Mammary epithelial cell (primary cell): ENCODE data around the gene TGFBR3L.

ENCODE experiments used
- EZH2 ChIP-seq: IDR thresholded peaks from 2 replicates; pipeline ENCODE4 v1.6.1; 2012; ENCODE audit warnings: low read length, inconsistent platforms, borderline replicate concordance
- TF ChIP-seq, protein P1 (sequence below), 2 donors: IDR thresholded peaks in 1 of 2; conservative IDR thresholded peaks in 1 of 2; 2 replicates each; pipeline ENCODE4 v1.5.1; 2011 to 2012; ENCODE audit warnings: inconsistent platforms in 2 of 2, low read length in 2 of 2, mild to moderate bottlenecking in 2 of 2, control low read depth in 1 of 2, low read depth in 1 of 2; ENCODE audit not compliant: insufficient read depth in 1 of 2; ENCODE audit errors: extremely low read depth in 1 of 2

DNA sequence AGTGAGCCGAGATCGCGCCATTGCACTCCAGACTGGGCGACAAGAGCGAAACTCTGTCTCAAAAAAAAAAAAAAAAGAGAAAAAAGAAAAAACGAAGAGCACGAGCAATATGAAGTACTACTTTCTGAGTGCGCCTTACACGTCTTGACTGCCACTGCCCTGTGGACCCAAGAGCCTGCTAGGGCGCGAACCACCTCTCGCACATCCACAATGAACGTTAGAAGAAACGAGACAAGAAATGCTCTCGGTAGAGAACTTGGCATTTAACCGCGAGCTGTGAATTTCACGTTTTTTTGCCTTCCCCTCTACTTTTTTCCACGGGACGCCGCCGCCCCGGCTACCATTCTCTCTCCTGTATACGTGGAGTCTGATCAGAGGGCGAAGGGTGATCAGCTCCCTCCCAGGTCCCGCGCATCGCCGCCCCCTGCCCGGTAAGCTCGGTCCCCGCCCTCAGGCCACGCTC is 28.4 kb downstream of the TGFBR3L start:
- TF ChIP-seq, protein P1, sequence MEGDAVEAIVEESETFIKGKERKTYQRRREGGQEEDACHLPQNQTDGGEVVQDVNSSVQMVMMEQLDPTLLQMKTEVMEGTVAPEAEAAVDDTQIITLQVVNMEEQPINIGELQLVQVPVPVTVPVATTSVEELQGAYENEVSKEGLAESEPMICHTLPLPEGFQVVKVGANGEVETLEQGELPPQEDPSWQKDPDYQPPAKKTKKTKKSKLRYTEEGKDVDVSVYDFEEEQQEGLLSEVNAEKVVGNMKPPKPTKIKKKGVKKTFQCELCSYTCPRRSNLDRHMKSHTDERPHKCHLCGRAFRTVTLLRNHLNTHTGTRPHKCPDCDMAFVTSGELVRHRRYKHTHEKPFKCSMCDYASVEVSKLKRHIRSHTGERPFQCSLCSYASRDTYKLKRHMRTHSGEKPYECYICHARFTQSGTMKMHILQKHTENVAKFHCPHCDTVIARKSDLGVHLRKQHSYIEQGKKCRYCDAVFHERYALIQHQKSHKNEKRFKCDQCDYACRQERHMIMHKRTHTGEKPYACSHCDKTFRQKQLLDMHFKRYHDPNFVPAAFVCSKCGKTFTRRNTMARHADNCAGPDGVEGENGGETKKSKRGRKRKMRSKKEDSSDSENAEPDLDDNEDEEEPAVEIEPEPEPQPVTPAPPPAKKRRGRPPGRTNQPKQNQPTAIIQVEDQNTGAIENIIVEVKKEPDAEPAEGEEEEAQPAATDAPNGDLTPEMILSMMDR (conservative IDR thresholded peaks at IDR 0.05 in 1 of 2, IDR thresholded peaks at IDR 0.05 in 1 of 2; ENCODE audit: extremely low read depth in 1 of 2, insufficient read depth in 1 of 2, low read depth in 1 of 2, low read length in 2 of 2): no peak
- no peak for TF ChIP-seq EZH2
